Endometrial microvascular endothelial cells (primary cell): Measurements from ENCODE around the gene NKAIN2. TPM values are rescaled to one million over a fixed set of nuclear protein-coding genes. Genes with fewer than 3 reads are reported as not detected.

Experiments used
- in situ Hi-C: cut with HindIII; loops from 2 replicates; pipeline ENCODE4 v1.10.0; 2017; ENCODE audit warnings: low sequenced_read_pairs, low pct_unique_long_range_greater_than_20kb; ENCODE audit errors: inconsistent ontology term
- total RNA-seq: library from RNA; depleted of rRNA; stranded (reverse); fragments of >200 nt; gene quantifications from one replicate; pipeline ENCODE4 v1.2.3, GENCODE V29; 2015; ENCODE audit errors: inconsistent ontology term

Gene NKAIN2
- total RNA-seq, result not detected

DNA sequence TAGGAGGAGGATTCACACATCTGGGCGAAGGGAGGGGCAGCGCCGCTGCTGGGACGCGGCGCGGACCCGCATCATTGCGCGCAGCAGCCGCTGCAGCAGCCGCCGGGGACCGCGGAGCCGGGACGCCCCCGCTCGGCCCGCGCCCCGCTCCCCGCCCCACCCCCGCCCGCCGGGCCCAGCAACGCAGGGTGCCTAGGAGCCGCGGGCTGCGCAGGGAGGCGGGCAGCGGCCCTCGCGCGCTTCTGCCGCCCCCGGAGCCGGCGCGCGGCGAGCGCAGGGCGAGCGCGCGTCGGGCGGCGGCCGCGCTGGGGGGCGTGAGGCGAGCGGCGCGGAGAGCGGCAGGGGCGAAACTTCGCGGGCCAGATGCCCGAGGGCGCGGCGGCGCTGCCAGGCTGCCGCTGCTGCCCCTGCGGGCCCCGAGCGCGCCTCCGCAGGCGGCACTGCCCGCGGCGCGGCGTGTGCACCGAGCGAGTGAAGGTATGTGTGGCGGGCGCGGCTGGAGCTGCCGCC, at the start of gene NKAIN2:
NKAIN2 (plus strand) TSS at position 362 of the 510 bp plus-strand sequence.
- in situ Hi-C loops, result no loop called here

DNA sequence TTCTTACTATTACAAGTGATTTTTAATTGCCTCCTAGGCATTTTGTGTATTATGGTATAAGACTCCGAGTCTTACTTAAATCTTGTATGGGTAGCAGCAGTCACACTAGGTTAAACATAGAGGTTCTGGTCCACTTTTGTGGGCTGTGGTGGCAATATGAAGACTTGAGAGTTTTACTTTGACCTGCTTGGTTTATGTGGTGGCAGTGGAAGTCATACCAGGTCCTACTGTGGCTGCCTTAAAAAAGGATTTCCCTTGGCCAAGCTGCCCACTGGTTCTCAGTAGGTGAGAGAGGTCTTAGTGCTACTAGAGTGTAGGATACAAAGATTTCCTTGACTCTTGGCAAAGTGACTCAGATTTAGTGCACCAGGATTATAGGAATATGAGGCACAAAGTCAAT, 44.2 kb upstream of the NKAIN2 start:
- in situ Hi-C loops, result no loop called here

GRCh38 chr6:123763904-123764303, 39.8 kb upstream of the NKAIN2 start:
- in situ Hi-C loops, result no loop called here

- in situ Hi-C loops, result no loop called here
These were observed 38.9 kb upstream of the NKAIN2 start for GRCh38 chr6:123764722-123765121.

- in situ Hi-C loops, result no loop called here
These were observed 34.7 kb upstream of the NKAIN2 start for GRCh38 chr6:123768921-123769320.

DNA sequence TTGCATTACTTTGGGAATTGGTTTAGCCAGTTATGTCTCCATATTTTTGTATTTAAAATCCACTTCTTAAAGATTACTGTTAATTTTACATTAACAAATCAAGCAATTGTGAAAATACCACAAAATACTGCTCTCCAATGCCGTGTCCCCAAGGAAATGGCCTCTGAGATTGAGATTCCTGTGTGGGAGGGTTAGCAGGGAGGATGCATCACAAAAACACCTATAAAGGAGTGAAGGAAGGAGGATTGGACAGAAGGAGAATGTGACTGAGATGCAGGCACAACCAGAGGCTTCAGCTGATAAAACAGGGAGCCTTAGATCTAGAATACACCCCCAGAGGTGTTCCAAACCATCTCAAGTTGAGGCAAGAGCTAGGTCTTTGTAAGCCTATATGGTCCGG, 34.2 kb upstream of the NKAIN2 start:
- in situ Hi-C loops, result no loop called here

GRCh38 chr6:123770247-123770949, 33.3 kb upstream of the NKAIN2 start:
- in situ Hi-C loops, result no loop called here

GRCh38 chr6:123771126-123771525, 32.5 kb upstream of the NKAIN2 start:
- in situ Hi-C loops, result no loop called here

DNA sequence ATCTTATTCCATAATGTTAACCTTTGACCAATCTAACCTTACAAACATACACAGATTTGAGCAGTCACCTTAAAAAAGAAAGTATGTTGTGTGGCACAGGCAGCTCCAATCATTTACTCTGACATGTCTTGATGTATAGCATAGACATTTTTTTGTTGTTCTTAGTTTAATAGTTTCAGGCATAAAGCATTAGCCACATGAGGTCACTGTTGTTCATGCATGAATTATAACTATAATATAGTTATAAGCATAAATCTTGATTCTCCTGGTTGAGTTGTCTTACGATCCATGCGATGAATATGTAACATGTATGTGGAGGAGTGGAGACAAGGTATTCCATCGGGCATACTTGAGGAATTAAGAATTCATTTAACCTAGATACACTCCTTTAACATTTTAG, 26.1 kb upstream of the NKAIN2 start:
- in situ Hi-C loops, result no loop called here

DNA sequence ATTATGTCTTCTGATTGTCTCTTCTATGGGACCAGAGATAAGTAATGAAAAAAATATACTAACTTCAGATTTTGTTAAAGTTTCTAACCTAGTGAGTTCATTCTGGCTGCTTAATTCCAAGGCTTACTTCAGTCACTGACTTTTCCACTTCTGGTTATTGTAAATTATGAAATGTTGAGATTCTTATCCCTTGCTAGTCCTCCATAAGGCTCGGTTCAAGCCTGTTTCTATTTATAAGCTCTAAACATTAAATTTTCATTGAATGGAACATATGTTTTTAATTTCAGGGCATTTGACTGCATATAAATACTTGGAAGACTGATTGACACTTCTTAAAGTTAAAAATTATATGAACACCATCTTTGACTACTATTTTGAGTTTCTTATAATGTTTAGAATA, 23.6 kb upstream of the NKAIN2 start:
- in situ Hi-C loops, result no loop called here

DNA sequence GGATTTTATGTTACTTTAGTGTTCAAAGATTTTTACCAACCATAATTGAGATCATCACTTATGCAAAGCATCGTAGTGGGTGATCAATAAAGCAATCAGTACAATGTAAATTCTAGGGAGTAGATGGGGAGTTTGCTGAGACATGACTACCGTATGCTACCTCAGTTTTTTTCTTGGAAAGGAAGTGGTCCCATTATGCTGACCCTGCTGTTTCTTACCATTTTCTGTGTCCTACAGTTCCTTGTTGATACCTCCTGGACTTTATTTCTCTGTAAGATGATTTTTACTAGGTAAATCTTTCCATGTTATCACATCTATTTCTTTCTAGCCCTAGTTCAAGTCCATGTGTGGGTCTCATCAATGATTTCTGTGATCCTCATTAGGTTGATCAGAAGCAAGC, 19.3 kb upstream of the NKAIN2 start:
- in situ Hi-C loops, result no loop called here

DNA sequence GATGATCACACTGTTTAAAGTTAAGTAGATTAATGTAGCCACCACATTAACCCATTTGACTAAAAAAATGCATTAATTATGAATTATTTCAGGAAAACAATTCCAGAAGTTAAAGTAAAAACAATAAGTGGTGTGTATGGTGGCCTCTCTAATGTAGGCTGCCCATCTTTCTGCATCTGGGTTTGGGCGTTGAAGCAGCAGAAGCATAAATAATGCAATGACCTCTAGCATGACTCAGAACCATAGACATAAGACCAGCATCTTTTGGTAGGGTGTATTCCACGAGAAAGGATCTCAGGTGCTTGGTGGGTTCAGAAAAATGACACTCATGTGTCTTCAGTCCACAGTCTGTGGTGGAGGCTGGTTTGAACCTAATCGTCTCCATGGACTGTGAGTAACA, 18.6 kb upstream of the NKAIN2 start:
- in situ Hi-C loops, result no loop called here

DNA sequence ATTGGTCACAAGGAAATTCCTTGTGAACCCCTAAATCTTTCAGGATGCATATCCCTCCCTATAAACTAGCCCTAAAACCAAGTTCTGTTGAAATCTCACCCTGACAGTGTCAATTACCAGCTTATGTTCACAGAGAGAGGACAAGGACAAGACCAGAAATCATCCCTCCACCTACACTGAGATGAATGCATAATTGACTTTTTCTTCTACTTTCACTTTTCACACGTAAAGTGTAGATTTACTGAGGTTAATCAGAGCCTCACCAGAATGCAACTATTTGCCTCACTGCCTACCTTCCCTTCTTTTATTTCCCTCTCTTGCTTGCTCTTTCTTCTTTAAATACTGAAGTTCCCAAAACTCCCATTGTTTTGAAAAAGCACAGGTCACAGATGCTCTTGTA, 15.3 kb upstream of the NKAIN2 start:
- in situ Hi-C loops, result no loop called here

GRCh38 chr6:123794190-123794589, 9.5 kb upstream of the NKAIN2 start:
- in situ Hi-C loops, result no loop called here

DNA sequence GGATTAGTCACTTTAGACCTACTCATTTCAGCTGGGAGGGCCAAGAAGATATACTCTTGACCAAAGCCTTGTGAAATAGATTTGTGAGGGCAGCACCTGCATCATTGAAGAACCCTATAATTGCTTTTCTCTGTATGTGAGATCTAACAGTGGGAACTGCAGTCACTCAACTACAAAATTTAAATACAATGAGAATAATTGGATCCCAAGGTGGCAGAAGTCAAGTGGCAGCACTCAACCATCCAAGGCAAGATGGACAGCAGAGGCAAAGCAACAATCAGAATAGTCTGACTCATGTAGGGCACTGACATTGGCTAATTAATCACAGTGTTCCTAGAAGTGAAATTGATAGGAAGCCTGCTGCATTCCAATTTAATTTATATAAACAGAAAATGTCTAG, 8.9 kb upstream of the NKAIN2 start:
- in situ Hi-C loops, result no loop called here

GRCh38 chr6:123801067-123801466, 2.6 kb upstream of the NKAIN2 start:
- in situ Hi-C loops, result no loop called here

GRCh38 chr6:123802351-123802696, 1.3 kb upstream of the NKAIN2 start:
- in situ Hi-C loops, result no loop called here

DNA sequence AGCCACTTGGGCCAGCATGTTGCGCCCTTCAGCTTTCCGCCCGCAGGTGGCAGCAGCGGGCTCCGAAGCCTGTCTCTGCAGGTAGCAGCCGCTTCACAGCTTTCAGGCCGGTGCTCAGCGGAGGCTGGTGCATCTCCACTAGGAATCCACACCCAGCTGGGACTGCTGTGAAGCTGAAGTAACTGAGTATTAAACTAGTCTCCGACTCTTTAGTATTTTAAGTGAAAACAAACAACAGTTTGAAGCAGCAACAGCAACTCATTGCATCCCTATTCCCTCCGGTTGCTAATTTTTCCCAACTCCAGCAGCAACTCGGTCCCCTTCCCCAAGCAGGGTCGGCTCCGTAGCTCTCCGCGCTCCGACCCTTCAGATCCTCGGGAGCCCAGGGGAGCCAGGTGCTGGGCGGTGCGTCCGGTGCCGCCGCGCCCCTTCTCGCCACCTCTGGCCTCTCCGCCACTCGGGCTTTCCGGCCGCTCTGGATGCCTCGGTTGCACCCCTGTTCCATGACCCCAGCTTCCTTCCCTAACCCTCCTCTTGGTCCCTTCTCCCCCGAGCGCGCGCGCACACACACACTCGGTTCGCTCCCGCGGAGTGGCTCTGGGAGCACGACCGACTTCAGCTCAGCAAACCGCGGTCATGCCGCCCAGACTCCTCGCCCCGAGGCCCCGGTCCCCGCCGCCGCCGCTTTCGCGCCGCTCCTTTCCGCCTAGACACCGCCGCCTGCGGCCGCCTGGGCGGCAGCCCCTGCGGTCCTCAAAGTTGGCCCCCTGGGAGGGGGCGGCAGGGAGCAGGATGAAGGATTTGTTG, 765 bp upstream of the NKAIN2 start:
- in situ Hi-C loops, result no loop called here

- in situ Hi-C loops, result no loop called here
These were observed 535 bp downstream of the NKAIN2 start for GRCh38 chr6:123804014-123804786.
